ENCODE results near the gene USB1.

The USB1 gene

GRCh38 chr16:57993897-57994296 is 7.3 kb upstream of the USB1 start:
- Histone ChIP-seq H3K27ac (ENCODE audit: low read depth, low read length) (no peak overlapping the region), H3K4me3 (ENCODE audit: low read depth in 1 of 5, low read length in 5 of 5) (no peak overlapping the region), H3K9me3 (ENCODE audit: control insufficient read depth in 5 of 5, low read length in 5 of 5) (no peaks in the 10 kb centered on the region), H3K4me1 (ENCODE audit: control insufficient read depth in 5 of 5, insufficient read depth in 5 of 5, low read length in 5 of 5) (peaks cover 0 to 24% (median 16%) of the 10 kb centered on the region in 5 donors), H3K36me3 (ENCODE audit: control insufficient read depth in 5 of 5, insufficient read depth in 5 of 5, low read length in 5 of 5) (peaks cover 0 to 48% (median 34%) of the 10 kb centered on the region in 5 donors), H3K9ac (ENCODE audit: low read length in 5 of 5) (no peak overlapping the region), H3K27me3 (ENCODE audit: control insufficient read depth in 5 of 5, insufficient read depth in 4 of 5, low read length in 5 of 5) (no peaks in the 10 kb centered on the region)

DNA sequence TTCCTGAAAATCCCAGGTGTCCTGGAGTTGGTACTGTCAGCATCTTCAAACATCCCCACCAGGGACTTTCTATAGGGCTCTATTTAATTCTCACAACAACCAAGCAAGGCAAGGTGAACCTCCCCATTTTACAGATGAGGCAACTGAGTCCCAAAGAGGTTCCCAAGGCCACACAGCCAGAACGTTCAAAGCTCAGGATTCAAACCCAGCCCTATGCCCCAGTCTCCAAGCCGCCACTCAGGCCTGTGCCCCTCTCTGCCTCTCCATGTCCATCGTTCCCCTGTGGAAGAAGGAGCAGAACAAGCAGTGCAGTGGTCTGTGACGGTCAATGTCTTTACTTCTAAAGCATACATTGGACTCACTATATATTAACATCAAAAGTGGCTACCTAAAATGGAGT is 6.8 kb upstream of the USB1 start:
- no peak overlapping the region for H3K9ac ChIP-seq (ENCODE audit: low read length in 5 of 5)
- no peak overlapping the region for H3K27ac ChIP-seq (ENCODE audit: low read depth, low read length)
- H3K4me1 ChIP-seq (ENCODE audit: control insufficient read depth in 5 of 5, insufficient read depth in 5 of 5, low read length in 5 of 5) = peaks cover under 1 to 29% (median 21%) of the 10 kb centered on the region in 5 donors
- no peaks in the 10 kb centered on the region for H3K27me3 ChIP-seq (ENCODE audit: control insufficient read depth in 5 of 5, insufficient read depth in 4 of 5, low read length in 5 of 5)
- no peaks in the 10 kb centered on the region for H3K9me3 ChIP-seq (ENCODE audit: control insufficient read depth in 5 of 5, low read length in 5 of 5)
- H3K36me3 ChIP-seq (ENCODE audit: control insufficient read depth in 5 of 5, insufficient read depth in 5 of 5, low read length in 5 of 5) = peaks cover 0 to 48% (median 34%) of the 10 kb centered on the region in 5 donors
- H3K4me3 ChIP-seq (ENCODE audit: low read depth in 1 of 5, low read length in 5 of 5) = no peak overlapping the region

DNA sequence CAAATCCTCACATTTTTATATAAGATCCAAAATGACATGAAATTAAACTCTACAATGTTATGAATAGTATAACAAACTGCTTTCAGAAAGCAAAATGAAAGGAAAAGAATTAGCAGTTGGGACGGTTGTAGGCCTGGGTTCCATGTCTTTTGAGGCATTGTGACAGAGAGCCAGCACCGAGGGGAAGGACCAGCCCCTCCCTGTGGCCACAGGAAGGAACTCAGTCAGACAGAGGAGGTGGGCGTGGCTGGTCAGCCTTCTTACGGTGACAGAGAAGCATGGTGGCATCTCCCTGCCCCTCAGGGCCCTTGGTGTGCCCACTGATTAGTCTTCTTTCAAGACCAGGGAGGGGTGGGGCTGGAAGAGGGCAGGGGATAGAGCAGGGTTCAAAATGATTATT is 6.4 kb upstream of the USB1 start:
- Histone ChIP-seq H3K36me3 (ENCODE audit: control insufficient read depth in 5 of 5, insufficient read depth in 5 of 5, low read length in 5 of 5) (peaks cover 0 to 48% (median 34%) of the 10 kb centered on the region in 5 donors), H3K4me1 (ENCODE audit: control insufficient read depth in 5 of 5, insufficient read depth in 5 of 5, low read length in 5 of 5) (peaks cover 4 to 33% (median 25%) of the 10 kb centered on the region in 5 donors), H3K4me3 (ENCODE audit: low read depth in 1 of 5, low read length in 5 of 5) (no peak overlapping the region), H3K27me3 (ENCODE audit: control insufficient read depth in 5 of 5, insufficient read depth in 4 of 5, low read length in 5 of 5) (no peaks in the 10 kb centered on the region), H3K9me3 (ENCODE audit: control insufficient read depth in 5 of 5, low read length in 5 of 5) (no peaks in the 10 kb centered on the region), H3K9ac (ENCODE audit: low read length in 5 of 5) (no peak overlapping the region), H3K27ac (ENCODE audit: low read depth, low read length) (no peak overlapping the region)

- Histone ChIP-seq H3K27ac (ENCODE audit: low read depth, low read length) (no peak overlapping the region), H3K36me3 (ENCODE audit: control insufficient read depth in 5 of 5, insufficient read depth in 5 of 5, low read length in 5 of 5) (peaks cover 0 to 48% (median 34%) of the 10 kb centered on the region in 5 donors), H3K27me3 (ENCODE audit: control insufficient read depth in 5 of 5, insufficient read depth in 4 of 5, low read length in 5 of 5) (no peaks in the 10 kb centered on the region), H3K9ac (ENCODE audit: low read length in 5 of 5) (peak overlapping the region in 2 of 5 donors; percentile 22 to 28), H3K4me3 (ENCODE audit: low read depth in 1 of 5, low read length in 5 of 5) (no peak overlapping the region), H3K4me1 (ENCODE audit: control insufficient read depth in 5 of 5, insufficient read depth in 5 of 5, low read length in 5 of 5) (peaks cover 4 to 37% (median 30%) of the 10 kb centered on the region in 5 donors), H3K9me3 (ENCODE audit: control insufficient read depth in 5 of 5, low read length in 5 of 5) (no peaks in the 10 kb centered on the region)
Measured at GRCh38 chr16:57995721-57996405, 5.3 kb upstream of the USB1 start.

- H3K4me1 ChIP-seq (ENCODE audit: control insufficient read depth in 5 of 5, insufficient read depth in 5 of 5, low read length in 5 of 5) = peaks cover 4 to 40% (median 35%) of the 10 kb centered on the region in 5 donors
- no peak overlapping the region for H3K4me3 ChIP-seq (ENCODE audit: low read depth in 1 of 5, low read length in 5 of 5)
- no peak overlapping the region for H3K9ac ChIP-seq (ENCODE audit: low read length in 5 of 5)
- no peak overlapping the region for H3K27ac ChIP-seq (ENCODE audit: low read depth, low read length)
- H3K9me3 ChIP-seq (ENCODE audit: control insufficient read depth in 5 of 5, low read length in 5 of 5) = no peaks in the 10 kb centered on the region
- H3K36me3 ChIP-seq (ENCODE audit: control insufficient read depth in 5 of 5, insufficient read depth in 5 of 5, low read length in 5 of 5) = peaks cover 0 to 48% (median 34%) of the 10 kb centered on the region in 5 donors
- no peaks in the 10 kb centered on the region for H3K27me3 ChIP-seq (ENCODE audit: control insufficient read depth in 5 of 5, insufficient read depth in 4 of 5, low read length in 5 of 5)
Measured at GRCh38 chr16:57996406-57997175, 4.6 kb upstream of the USB1 start.

DNA sequence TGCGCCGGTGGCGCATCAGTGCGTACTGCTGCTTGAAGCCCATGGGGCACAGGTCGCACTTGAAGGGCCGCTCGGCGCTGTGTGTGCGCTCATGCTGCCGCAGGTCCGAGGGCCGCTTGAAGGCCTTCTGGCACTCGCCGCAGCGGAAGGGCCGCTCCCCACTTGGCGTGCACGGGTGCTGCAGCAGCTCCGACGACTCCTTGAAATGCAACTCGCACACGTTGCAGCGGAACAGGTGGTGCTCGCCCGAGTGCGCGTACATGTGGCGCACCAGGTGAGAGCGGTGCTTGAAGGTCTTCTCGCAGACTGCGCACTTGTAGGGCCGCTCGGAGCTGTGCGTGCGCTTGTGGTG is 4.1 kb upstream of the USB1 start:
- H3K27me3 ChIP-seq (ENCODE audit: control insufficient read depth in 5 of 5, insufficient read depth in 4 of 5, low read length in 5 of 5) = no peaks in the 10 kb centered on the region
- no peak overlapping the region for H3K4me3 ChIP-seq (ENCODE audit: low read depth in 1 of 5, low read length in 5 of 5)
- H3K36me3 ChIP-seq (ENCODE audit: control insufficient read depth in 5 of 5, insufficient read depth in 5 of 5, low read length in 5 of 5) = peaks cover 0 to 48% (median 34%) of the 10 kb centered on the region in 5 donors
- no peak overlapping the region for H3K27ac ChIP-seq (ENCODE audit: low read depth, low read length)
- no peaks in the 10 kb centered on the region for H3K9me3 ChIP-seq (ENCODE audit: control insufficient read depth in 5 of 5, low read length in 5 of 5)
- H3K4me1 ChIP-seq (ENCODE audit: control insufficient read depth in 5 of 5, insufficient read depth in 5 of 5, low read length in 5 of 5) = peaks cover 6 to 46% (median 40%) of the 10 kb centered on the region in 5 donors
- H3K9ac ChIP-seq (ENCODE audit: low read length in 5 of 5) = no peak overlapping the region

GRCh38 chr16:57997528-57998265 is 3.5 kb upstream of the USB1 start:
- no peaks in the 10 kb centered on the region for H3K27me3 ChIP-seq (ENCODE audit: control insufficient read depth in 5 of 5, insufficient read depth in 4 of 5, low read length in 5 of 5)
- no peak overlapping the region for H3K4me3 ChIP-seq (ENCODE audit: low read depth in 1 of 5, low read length in 5 of 5)
- H3K9ac ChIP-seq (ENCODE audit: low read length in 5 of 5) = no peak overlapping the region
- H3K27ac ChIP-seq (ENCODE audit: low read depth, low read length) = no peak overlapping the region
- peaks cover 6 to 46% (median 40%) of the 10 kb centered on the region in 5 donors for H3K4me1 ChIP-seq (ENCODE audit: control insufficient read depth in 5 of 5, insufficient read depth in 5 of 5, low read length in 5 of 5)
- H3K36me3 ChIP-seq (ENCODE audit: control insufficient read depth in 5 of 5, insufficient read depth in 5 of 5, low read length in 5 of 5) = peaks cover 0 to 49% (median 34%) of the 10 kb centered on the region in 5 donors
- no peaks in the 10 kb centered on the region for H3K9me3 ChIP-seq (ENCODE audit: control insufficient read depth in 5 of 5, low read length in 5 of 5)

DNA sequence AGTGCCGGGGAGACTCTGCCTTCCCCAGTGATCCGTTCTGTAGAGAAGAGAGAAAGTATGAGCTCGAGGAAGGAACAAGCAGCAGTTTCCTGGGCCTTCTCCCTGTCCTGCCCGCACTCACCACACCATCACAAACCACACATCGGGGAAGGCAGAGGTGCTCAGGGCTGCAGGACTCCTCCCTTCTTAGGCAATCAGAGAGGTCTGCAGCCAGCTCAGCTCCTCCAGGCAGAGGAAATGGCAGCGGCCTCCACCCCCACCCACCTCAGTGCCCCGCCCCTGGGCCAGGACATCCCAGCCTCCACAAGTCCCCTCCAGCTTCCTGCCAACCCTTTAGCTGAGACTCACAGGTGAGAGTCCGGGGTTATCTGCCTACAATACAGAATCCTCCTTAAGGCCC is 2.7 kb upstream of the USB1 start:
- H3K9ac ChIP-seq (ENCODE audit: low read length in 5 of 5) = peak overlapping the region in 4 of 5 donors; percentile 1 to 93 (median 80)
- no peak overlapping the region for H3K4me3 ChIP-seq (ENCODE audit: low read depth in 1 of 5, low read length in 5 of 5)
- H3K27ac ChIP-seq (ENCODE audit: low read depth, low read length) = no peak overlapping the region
- H3K27me3 ChIP-seq (ENCODE audit: control insufficient read depth in 5 of 5, insufficient read depth in 4 of 5, low read length in 5 of 5) = no peaks in the 10 kb centered on the region
- peaks cover 0 to 48% (median 36%) of the 10 kb centered on the region in 5 donors for H3K36me3 ChIP-seq (ENCODE audit: control insufficient read depth in 5 of 5, insufficient read depth in 5 of 5, low read length in 5 of 5)
- no peaks in the 10 kb centered on the region for H3K9me3 ChIP-seq (ENCODE audit: control insufficient read depth in 5 of 5, low read length in 5 of 5)
- H3K4me1 ChIP-seq (ENCODE audit: control insufficient read depth in 5 of 5, insufficient read depth in 5 of 5, low read length in 5 of 5) = peaks cover 6 to 46% (median 40%) of the 10 kb centered on the region in 5 donors

GRCh38 chr16:57998992-57999365 is 2.2 kb upstream of the USB1 start:
- Histone ChIP-seq H3K9ac (ENCODE audit: low read length in 5 of 5) (peak overlapping the region in 4 of 5 donors; percentile 1 to 93 (median 80)), H3K9me3 (ENCODE audit: control insufficient read depth in 5 of 5, low read length in 5 of 5) (no peaks in the 10 kb centered on the region), H3K4me3 (ENCODE audit: low read depth in 1 of 5, low read length in 5 of 5) (peak overlapping the region in 4 of 5 donors; percentile 65 to 78 (median 68)), H3K36me3 (ENCODE audit: control insufficient read depth in 5 of 5, insufficient read depth in 5 of 5, low read length in 5 of 5) (peaks cover 0 to 43% (median 37%) of the 10 kb centered on the region in 5 donors), H3K4me1 (ENCODE audit: control insufficient read depth in 5 of 5, insufficient read depth in 5 of 5, low read length in 5 of 5) (peaks cover 6 to 46% (median 40%) of the 10 kb centered on the region in 5 donors), H3K27me3 (ENCODE audit: control insufficient read depth in 5 of 5, insufficient read depth in 4 of 5, low read length in 5 of 5) (no peaks in the 10 kb centered on the region), H3K27ac (ENCODE audit: low read depth, low read length) (no peak overlapping the region)

Data from subcutaneous abdominal adipose tissue (tissue), 5 donors.